NCI-H1930 (cell line): Measurements from ENCODE around the gene TESK2.

Source experiments
- DNase-seq, 2 experiments: peaks; one replicate each; lab custom pipeline; 2025; lab: John Stamatoyannopoulos, UW

Gene TESK2

GRCh38 chr1:45335855-45336324 is 155.1 kb downstream of the TESK2 start:
- no peak for DNase-seq

GRCh38 chr1:45334308-45335245 is 156.4 kb downstream of the TESK2 start:
- no peak for DNase-seq

- DNase-seq: no peak
Measured at GRCh38 chr1:45332346-45332720, 158.6 kb downstream of the TESK2 start.

GRCh38 chr1:45331436-45332345 is 159.3 kb downstream of the TESK2 start:
- DNase-seq: no peak

GRCh38 chr1:45329445-45329844 is 161.5 kb downstream of the TESK2 start:
- DNase-seq: no peak

GRCh38 chr1:45328680-45329079 is 162.3 kb downstream of the TESK2 start:
- DNase-seq: no peak

GRCh38 chr1:45327644-45328515 is 163.1 kb downstream of the TESK2 start:
- DNase-seq: no peak

- no peak for DNase-seq
Measured at GRCh38 chr1:45326627-45327623, 164.0 kb downstream of the TESK2 start, which contains the start of gene HPDL. HPDL (plus strand) TSS chr1:45326895; CDS start chr1:45327149, 254 bp downstream.

- DNase-seq: no peak
Measured at GRCh38 chr1:45325851-45326506, 165.0 kb downstream of the TESK2 start.

GRCh38 chr1:45322486-45323040 is 168.4 kb downstream of the TESK2 start:
- no peak for DNase-seq

GRCh38 chr1:45321444-45321843 is 169.5 kb downstream of the TESK2 start:
- DNase-seq: no peak

- no peak for DNase-seq
Measured at GRCh38 chr1:45319761-45320160, 171.2 kb downstream of the TESK2 start.

- no peak for DNase-seq
Measured at GRCh38 chr1:45317166-45317565, 173.8 kb downstream of the TESK2 start.

GRCh38 chr1:45314266-45314665 is 176.7 kb downstream of the TESK2 start:
- no peak for DNase-seq

- DNase-seq: no peak
Measured at GRCh38 chr1:45306905-45307304, 184.1 kb downstream of the TESK2 start.

- DNase-seq: no peak
Measured at GRCh38 chr1:45306319-45306718, 184.6 kb downstream of the TESK2 start.

GRCh38 chr1:45305231-45305630 is 185.7 kb downstream of the TESK2 start:
- no peak for DNase-seq

GRCh38 chr1:45304311-45305081 is 186.5 kb downstream of the TESK2 start:
- no peak for DNase-seq
